Astrocyte (in vitro differentiated cells and primary cell): ENCODE measurements around the gene FAM53A. TPM values are rescaled to one million over a fixed set of nuclear protein-coding genes. Genes with fewer than 3 reads are reported as not detected.

Experiments
- DNase-seq: peaks from one replicate; pipeline ENCODE4 v3.0.0-alpha.2; 2010; ENCODE audit warnings: low read depth
- FAIRE-seq: peaks from 2 replicates; lab custom pipeline; 2011; peaks lifted over from hg19 to GRCh38; lab: Jason Lieb, UNC
- H2AFZ ChIP-seq: 2 replicates; pipeline ENCODE4 v1.6.0; 2012; ENCODE audit warnings: low read depth, low read length, inconsistent platforms
- H3K27ac ChIP-seq: 2 replicates; pipeline ENCODE4 v1.5.1; 2011; ENCODE audit warnings: low read depth, low read length, inconsistent platforms
- H3K27me3 ChIP-seq: 2 replicates; pipeline ENCODE4 v1.6.0; 2011; ENCODE audit warnings: low read length, inconsistent platforms; ENCODE audit not compliant: insufficient read depth
- H3K36me3 ChIP-seq: 2 replicates; pipeline ENCODE4 v1.5.1; 2011; ENCODE audit warnings: low read length, inconsistent platforms; ENCODE audit not compliant: insufficient read depth
- H3K4me1 ChIP-seq: 2 replicates; pipeline ENCODE4 v1.5.1; 2011; ENCODE audit warnings: low read length, inconsistent platforms; ENCODE audit not compliant: insufficient read depth
- H3K4me2 ChIP-seq: 2 replicates; pipeline ENCODE4 v1.6.0; 2012; ENCODE audit warnings: low read length, inconsistent platforms
- H3K4me3 ChIP-seq: 2 replicates; pipeline ENCODE4 v1.5.1; 2011; ENCODE audit warnings: low read depth, mild to moderate bottlenecking, low read length, inconsistent platforms; ENCODE audit not compliant: insufficient read depth
- H3K79me2 ChIP-seq: 2 replicates; pipeline ENCODE4 v1.6.0; 2012; ENCODE audit warnings: mild to moderate bottlenecking, low read length, inconsistent platforms; ENCODE audit not compliant: insufficient read depth
- H3K9ac ChIP-seq: 2 replicates; pipeline ENCODE4 v1.6.0; 2012; ENCODE audit warnings: mild to moderate bottlenecking, low read length, inconsistent platforms
- H3K9me3 ChIP-seq: 2 replicates; pipeline ENCODE4 v1.5.1; 2012; ENCODE audit warnings: low read depth, mild to moderate bottlenecking, low read length, inconsistent platforms; ENCODE audit not compliant: insufficient read depth
- H4K20me1 ChIP-seq: 2 replicates; pipeline ENCODE4 v1.6.0; 2012; ENCODE audit warnings: low read length, inconsistent platforms; ENCODE audit not compliant: insufficient read depth
- H3K27ac Mint-ChIP-seq: one replicate; pipeline ENCODE4 v1.8.0; 2021; ENCODE audit warnings: mild to moderate bottlenecking, mixed read lengths; ENCODE audit not compliant: unreplicated experiment
- H3K27me3 Mint-ChIP-seq: one replicate; pipeline ENCODE4 v1.8.0; 2021; ENCODE audit warnings: low read depth, mixed read lengths; ENCODE audit not compliant: unreplicated experiment
- H3K36me3 Mint-ChIP-seq: one replicate; pipeline ENCODE4 v1.8.0; 2021; ENCODE audit warnings: low read depth, mixed read lengths; ENCODE audit not compliant: unreplicated experiment
- H3K4me1 Mint-ChIP-seq: one replicate; pipeline ENCODE4 v1.8.0; 2021; ENCODE audit warnings: low read depth, mixed read lengths; ENCODE audit not compliant: unreplicated experiment
- H3K4me3 Mint-ChIP-seq: one replicate; pipeline ENCODE4 v1.8.0; 2021; ENCODE audit warnings: mild to moderate bottlenecking, moderate library complexity, mixed read lengths; ENCODE audit not compliant: unreplicated experiment
- H3K9me3 Mint-ChIP-seq: one replicate; pipeline ENCODE4 v1.8.0; 2021; ENCODE audit warnings: mild to moderate bottlenecking, mixed read lengths; ENCODE audit not compliant: unreplicated experiment
- EZH2 ChIP-seq: IDR thresholded peaks from 2 replicates; pipeline ENCODE4 v1.6.1; 2012; ENCODE audit warnings: mild to moderate bottlenecking, low read length, inconsistent platforms; ENCODE audit not compliant: insufficient read depth
- total RNA-seq: library from RNA; stranded (reverse); gene quantifications from 2 replicates; pipeline ENCODE4 v1.2.1, GENCODE V29; 2021
- TF ChIP-seq, protein P1 (sequence below): IDR thresholded peaks from 2 replicates; pipeline ENCODE4 v1.5.1; 2011; ENCODE audit warnings: low read depth, mild to moderate bottlenecking, inconsistent platforms, low read length, moderate library complexity; ENCODE audit not compliant: insufficient read depth

Gene FAM53A
- total RNA-seq, 1 donor from 2014 or later = 2.1 TPM

DNA sequence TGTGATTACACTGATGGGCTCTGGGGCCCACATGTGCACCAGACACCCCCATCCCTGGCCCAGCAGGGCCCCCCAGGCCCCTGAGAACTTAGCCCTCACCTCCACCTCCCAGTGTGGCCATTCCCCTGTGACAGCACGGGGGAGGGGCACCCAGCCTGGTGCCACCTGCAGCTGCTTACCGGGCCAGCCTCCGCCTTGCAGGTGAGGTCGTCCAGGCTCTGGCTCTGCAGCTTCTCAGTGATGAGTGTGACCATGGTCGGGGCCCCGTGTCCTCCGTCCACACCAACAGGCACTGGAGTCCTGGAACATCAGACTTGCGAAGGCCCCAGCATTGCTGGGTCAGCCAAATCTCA is 15.6 kb downstream of the FAM53A start:
- TF ChIP-seq, protein P1, sequence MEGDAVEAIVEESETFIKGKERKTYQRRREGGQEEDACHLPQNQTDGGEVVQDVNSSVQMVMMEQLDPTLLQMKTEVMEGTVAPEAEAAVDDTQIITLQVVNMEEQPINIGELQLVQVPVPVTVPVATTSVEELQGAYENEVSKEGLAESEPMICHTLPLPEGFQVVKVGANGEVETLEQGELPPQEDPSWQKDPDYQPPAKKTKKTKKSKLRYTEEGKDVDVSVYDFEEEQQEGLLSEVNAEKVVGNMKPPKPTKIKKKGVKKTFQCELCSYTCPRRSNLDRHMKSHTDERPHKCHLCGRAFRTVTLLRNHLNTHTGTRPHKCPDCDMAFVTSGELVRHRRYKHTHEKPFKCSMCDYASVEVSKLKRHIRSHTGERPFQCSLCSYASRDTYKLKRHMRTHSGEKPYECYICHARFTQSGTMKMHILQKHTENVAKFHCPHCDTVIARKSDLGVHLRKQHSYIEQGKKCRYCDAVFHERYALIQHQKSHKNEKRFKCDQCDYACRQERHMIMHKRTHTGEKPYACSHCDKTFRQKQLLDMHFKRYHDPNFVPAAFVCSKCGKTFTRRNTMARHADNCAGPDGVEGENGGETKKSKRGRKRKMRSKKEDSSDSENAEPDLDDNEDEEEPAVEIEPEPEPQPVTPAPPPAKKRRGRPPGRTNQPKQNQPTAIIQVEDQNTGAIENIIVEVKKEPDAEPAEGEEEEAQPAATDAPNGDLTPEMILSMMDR = no peak
- no peak for TF ChIP-seq EZH2
- no peaks in the 10 kb centered on the region for H4K20me1 ChIP-seq
- Mint-ChIP-seq H3K4me3 (no peak overlapping the region), H3K27ac (no peak overlapping the region), H3K36me3 (peaks cover 3% of the 10 kb centered on the region), H3K9me3 (no peaks in the 10 kb centered on the region), H3K4me1 (peaks cover 3% of the 10 kb centered on the region), H3K27me3 (peaks cover 3% of the 10 kb centered on the region)
- no peak overlapping the region for H3K27ac ChIP-seq
- H3K4me1 ChIP-seq = no peaks in the 10 kb centered on the region
- DNase-seq (no peak), FAIRE-seq (no peak)
- H3K9me3 ChIP-seq = no peaks in the 10 kb centered on the region
- no peaks in the 10 kb centered on the region for H3K79me2 ChIP-seq
- no peaks in the 10 kb centered on the region for H3K27me3 ChIP-seq
- H2AFZ ChIP-seq = no peak overlapping the region
- H3K9ac ChIP-seq = no peak overlapping the region
- H3K36me3 ChIP-seq = no peaks in the 10 kb centered on the region
- no peak overlapping the region for H3K4me2 ChIP-seq
- H3K4me3 ChIP-seq = no peak overlapping the region

GRCh38 chr4:1667273-1667672 is 16.8 kb downstream of the FAM53A start:
- Mint-ChIP-seq H3K9me3 (no peaks in the 10 kb centered on the region), H3K27me3 (peaks cover 3% of the 10 kb centered on the region), H3K27ac (no peak overlapping the region), H3K4me1 (peaks cover 3% of the 10 kb centered on the region), H3K36me3 (peaks cover 3% of the 10 kb centered on the region), H3K4me3 (no peak overlapping the region)
- no peaks in the 10 kb centered on the region for H4K20me1 ChIP-seq
- H3K4me1 ChIP-seq = no peaks in the 10 kb centered on the region
- FAIRE-seq (no peak), DNase-seq (no peak)
- no peak overlapping the region for H3K9ac ChIP-seq
- H3K36me3 ChIP-seq = no peaks in the 10 kb centered on the region
- no peak overlapping the region for H2AFZ ChIP-seq
- no peak overlapping the region for H3K27ac ChIP-seq
- no peaks in the 10 kb centered on the region for H3K79me2 ChIP-seq
- H3K9me3 ChIP-seq = no peaks in the 10 kb centered on the region
- no peak overlapping the region for H3K4me2 ChIP-seq
- H3K27me3 ChIP-seq = no peaks in the 10 kb centered on the region
- no peak overlapping the region for H3K4me3 ChIP-seq
- no peak for TF ChIP-seq EZH2
- TF ChIP-seq, protein P1 = no peak

- Histone ChIP-seq H4K20me1 (no peaks in the 10 kb centered on the region), H3K4me3 (no peak overlapping the region), H3K9me3 (no peaks in the 10 kb centered on the region), H3K27me3 (no peaks in the 10 kb centered on the region), H2AFZ (no peak overlapping the region), H3K36me3 (no peaks in the 10 kb centered on the region), H3K79me2 (no peaks in the 10 kb centered on the region), H3K27ac (no peak overlapping the region), H3K9ac (no peak overlapping the region), H3K4me2 (no peak overlapping the region), H3K4me1 (no peaks in the 10 kb centered on the region)
- DNase-seq = no peak
- H3K36me3 Mint-ChIP-seq = peaks cover under 1% of the 10 kb centered on the region
- peaks cover 3% of the 10 kb centered on the region for H3K4me1 Mint-ChIP-seq
- peaks cover 2% of the 10 kb centered on the region for H3K27me3 Mint-ChIP-seq
- H3K27ac Mint-ChIP-seq = no peak overlapping the region
- TF ChIP-seq EZH2 = no peak
- TF ChIP-seq, protein P1 = no peak
- H3K4me3 Mint-ChIP-seq = no peak overlapping the region
- no peaks in the 10 kb centered on the region for H3K9me3 Mint-ChIP-seq
- no peak for FAIRE-seq
These were observed 17.7 kb downstream of the FAM53A start for GRCh38 chr4:1666391-1666790.
